Neuronal stem cell (in vitro differentiated cells): ENCODE results near the gene NINJ2.

ENCODE experiments used
- DNase-seq: peaks from one replicate; pipeline ENCODE4 v3.0.0-alpha.2; 2013; ENCODE audit warnings: low spot score
- H2AFZ ChIP-seq: one replicate; pipeline ENCODE4 v1.6.1; 2013; ENCODE audit warnings: mild to moderate bottlenecking, low read length, inconsistent platforms
- H2AK5ac ChIP-seq: 2 replicates; pipeline ENCODE4 v1.6.1; 2013; ENCODE audit warnings: low read depth, mild to moderate bottlenecking, inconsistent platforms, low read length, moderate library complexity, mixed read lengths
- H2BK120ac ChIP-seq: 2 replicates; pipeline ENCODE4 v1.6.1; 2013; ENCODE audit warnings: low read depth, mild to moderate bottlenecking, inconsistent platforms, low read length, moderate library complexity, mixed read lengths
- H2BK12ac ChIP-seq: one replicate; pipeline ENCODE4 v1.6.1; 2013; ENCODE audit warnings: low read length, inconsistent platforms
- H2BK15ac ChIP-seq: 2 replicates; pipeline ENCODE4 v1.6.1; 2013; ENCODE audit warnings: mild to moderate bottlenecking, low read length, inconsistent platforms, mixed read lengths
- H2BK5ac ChIP-seq: one replicate; pipeline ENCODE4 v1.6.1; 2013; ENCODE audit warnings: inconsistent platforms, mild to moderate bottlenecking, low read length, moderate library complexity
- H3K14ac ChIP-seq: one replicate; pipeline ENCODE4 v1.6.1; 2013; ENCODE audit warnings: low read length, inconsistent platforms
- H3K18ac ChIP-seq: 2 replicates; pipeline ENCODE4 v1.6.1; 2013; ENCODE audit warnings: low read length, inconsistent platforms
- H3K23ac ChIP-seq: 2 replicates; pipeline ENCODE4 v1.6.1; 2013; ENCODE audit warnings: low read depth, mild to moderate bottlenecking, mixed read lengths, low read length, inconsistent platforms; ENCODE audit not compliant: poor library complexity
- H3K27ac ChIP-seq: replicated peaks from 3 replicates; pipeline ENCODE4 v1.5.1; 2013; ENCODE audit warnings: low read length, inconsistent platforms
- H3K27me3 ChIP-seq, 3 experiments: 2 replicates each; pipeline ENCODE4 v1.6.1; 2013; ENCODE audit warnings: low read length in 3 of 3, mild to moderate bottlenecking in 2 of 3, inconsistent platforms in 1 of 3, low read depth in 1 of 3, mixed read lengths in 1 of 3, moderate library complexity in 1 of 3; ENCODE audit not compliant: control insufficient read depth in 3 of 3, insufficient read depth in 3 of 3
- H3K36me3 ChIP-seq, 2 donors: replicated peaks in 1 of 2; 2 replicates each; pipeline ENCODE4 v1.6.1; 2013; ENCODE audit warnings: low read length in 2 of 2; ENCODE audit not compliant: control insufficient read depth in 2 of 2, insufficient read depth in 2 of 2
- H3K4ac ChIP-seq: 2 replicates; pipeline ENCODE4 v1.6.1; 2013; ENCODE audit warnings: inconsistent platforms, mild to moderate bottlenecking, low read length, moderate library complexity
- H3K4me1 ChIP-seq, 2 donors: 1 replicate in 1 of 2; 2 replicates in 1 of 2; pipeline ENCODE4 v1.6.1; 2013; ENCODE audit warnings: low read length in 2 of 2, low read depth in 1 of 2; ENCODE audit not compliant: control insufficient read depth in 2 of 2, insufficient read depth in 1 of 2
- H3K4me2 ChIP-seq: one replicate; pipeline ENCODE4 v1.6.1; 2013; ENCODE audit warnings: mild to moderate bottlenecking, low read length, inconsistent platforms; ENCODE audit not compliant: insufficient read depth, poor library complexity, severe bottlenecking
- H3K4me3 ChIP-seq, 2 donors: 2 replicates each; pipeline ENCODE4 v1.5.1; 2013; ENCODE audit warnings: low read length in 2 of 2, mild to moderate bottlenecking in 2 of 2, inconsistent platforms in 1 of 2, moderate library complexity in 1 of 2
- H3K79me1 ChIP-seq: one replicate; pipeline ENCODE4 v1.6.1; 2013; ENCODE audit warnings: low read depth, mild to moderate bottlenecking, inconsistent platforms, low read length, moderate library complexity
- H3K9ac ChIP-seq: one replicate; pipeline ENCODE4 v1.6.1; 2013; ENCODE audit warnings: mild to moderate bottlenecking, low read depth, low read length, inconsistent platforms; ENCODE audit not compliant: poor library complexity
- H3K9me3 ChIP-seq, 2 donors: replicated peaks in 1 of 2; 2 replicates each; pipeline versions ENCODE3 to v1.6.1; 2013; ENCODE audit warnings: low read length in 2 of 2, mild to moderate bottlenecking in 2 of 2, inconsistent platforms in 1 of 2, low read depth in 1 of 2, mixed read lengths in 1 of 2, moderate library complexity in 1 of 2; ENCODE audit not compliant: control insufficient read depth in 2 of 2, insufficient read depth in 1 of 2
- H4K8ac ChIP-seq: one replicate; pipeline ENCODE4 v1.6.1; 2013; ENCODE audit warnings: low read depth, mild to moderate bottlenecking, inconsistent platforms, low read length, moderate library complexity
- H4K91ac ChIP-seq: one replicate; pipeline ENCODE4 v1.6.1; 2013; ENCODE audit warnings: low read length, low read depth, mild to moderate bottlenecking, inconsistent platforms; ENCODE audit not compliant: poor library complexity
- WGBS, 2 donors: extraction: QIAGEN DNeasy Blood & Tissue Kit; methylation state at CpG; one replicate each; pipeline ENCODE4 v1.1.7; 2013; ENCODE audit warnings: missing lambda C conversion rate in 2 of 2, mixed read lengths in 1 of 2; ENCODE audit not compliant: insufficient read length in 2 of 2, insufficient replicate concordance in 1 of 2; ENCODE audit errors: extremely low coverage in 2 of 2; 5-methylcytosine and 5-hydroxymethylcytosine counted together

The NINJ2 gene

GRCh38 chr12:588024-588322, 75.3 kb downstream of the NINJ2 start:
- peaks cover 0 to 6% of the 10 kb centered on the region in 2 donors for H3K4me1 ChIP-seq
- no peak overlapping the region for H2BK15ac ChIP-seq
- no peak overlapping the region for H3K4me3 ChIP-seq
- no peak overlapping the region for H3K18ac ChIP-seq
- no peak overlapping the region for H2AFZ ChIP-seq
- no peak for DNase-seq
- no peak overlapping the region for H4K8ac ChIP-seq
- H3K14ac ChIP-seq: no peak overlapping the region
- H3K23ac ChIP-seq: no peak overlapping the region
- H3K27ac ChIP-seq: no peak overlapping the region
- no CpG with 5 or more reads among the region's 10 CpGs for WGBS, 2 donors
- no peak overlapping the region for H2AK5ac ChIP-seq
- no peak overlapping the region for H3K4me2 ChIP-seq
- peaks cover 0 to 18% (median 0%) of the 10 kb centered on the region in 3 experiments for H3K27me3 ChIP-seq
- no peak overlapping the region for H2BK12ac ChIP-seq
- no peak overlapping the region for H4K91ac ChIP-seq
- no peak overlapping the region for H2BK5ac ChIP-seq
- H3K36me3 ChIP-seq: no peaks in the 10 kb centered on the region
- H3K9me3 ChIP-seq: peaks cover 2 to 3% of the 10 kb centered on the region in 2 donors
- H3K4ac ChIP-seq: no peak overlapping the region
- no peak overlapping the region for H3K9ac ChIP-seq
- H2BK120ac ChIP-seq: no peak overlapping the region
- no peaks in the 10 kb centered on the region for H3K79me1 ChIP-seq

- H3K23ac ChIP-seq: no peak overlapping the region
- H2BK120ac ChIP-seq: no peak overlapping the region
- H4K91ac ChIP-seq: no peak overlapping the region
- H2BK15ac ChIP-seq: no peak overlapping the region
- H3K4me3 ChIP-seq: no peak overlapping the region
- H3K14ac ChIP-seq: no peak overlapping the region
- H3K4ac ChIP-seq: no peak overlapping the region
- peak overlapping the region; percentile 35 for H2AFZ ChIP-seq
- H3K4me2 ChIP-seq: no peak overlapping the region
- DNase-seq: no peak
- H2BK12ac ChIP-seq: no peak overlapping the region
- peaks cover 0 to 6% of the 10 kb centered on the region in 2 donors for H3K4me1 ChIP-seq
- no peak overlapping the region for H4K8ac ChIP-seq
- H3K27ac ChIP-seq: no peak overlapping the region
- H3K27me3 ChIP-seq: peaks cover 0 to 18% (median 0%) of the 10 kb centered on the region in 3 experiments
- peaks cover 2 to 3% of the 10 kb centered on the region in 2 donors for H3K9me3 ChIP-seq
- peak overlapping the region; percentile 33 for H3K18ac ChIP-seq
- no peaks in the 10 kb centered on the region for H3K79me1 ChIP-seq
- no peak overlapping the region for H3K9ac ChIP-seq
- no CpG with 5 or more reads among the region's 18 CpGs for WGBS, 2 donors
- no peak overlapping the region for H2BK5ac ChIP-seq
- no peaks in the 10 kb centered on the region for H3K36me3 ChIP-seq
- peak overlapping the region; percentile 53 for H2AK5ac ChIP-seq
Measured at GRCh38 chr12:587132-588023, 75.9 kb downstream of the NINJ2 start.

GRCh38 chr12:586318-587071, 76.8 kb downstream of the NINJ2 start:
- DNase-seq: no peak
- no CpG with 5 or more reads among the region's 16 CpGs for WGBS, 2 donors
- peak overlapping the region; percentile 66 for H3K18ac ChIP-seq
- H3K4me2 ChIP-seq: no peak overlapping the region
- no peak overlapping the region for H2AFZ ChIP-seq
- H3K9me3 ChIP-seq: peaks cover 2 to 3% of the 10 kb centered on the region in 2 donors
- no peak overlapping the region for H4K8ac ChIP-seq
- no peak overlapping the region for H3K27ac ChIP-seq
- H3K14ac ChIP-seq: no peak overlapping the region
- peak overlapping the region; percentile 4 for H2BK120ac ChIP-seq
- no peak overlapping the region for H2BK12ac ChIP-seq
- H3K4me1 ChIP-seq: peaks cover 0 to 6% of the 10 kb centered on the region in 2 donors
- no peak overlapping the region for H2AK5ac ChIP-seq
- no peak overlapping the region for H3K9ac ChIP-seq
- H3K36me3 ChIP-seq: no peaks in the 10 kb centered on the region
- H3K27me3 ChIP-seq: peaks cover 0 to 12% (median 0%) of the 10 kb centered on the region in 3 experiments
- H3K4me3 ChIP-seq: no peak overlapping the region
- H3K79me1 ChIP-seq: no peaks in the 10 kb centered on the region
- no peak overlapping the region for H3K23ac ChIP-seq
- peak overlapping the region; percentile 42 for H2BK5ac ChIP-seq
- H3K4ac ChIP-seq: no peak overlapping the region
- H2BK15ac ChIP-seq: no peak overlapping the region
- no peak overlapping the region for H4K91ac ChIP-seq
